Mesothelial cell of epicardium (in vitro differentiated cells): ENCODE results near the gene CNOT6. TPM values are rescaled to one million over a fixed set of nuclear protein-coding genes. Genes with fewer than 3 reads are reported as not detected.
A peak's percentile ranks its signal among the peaks of the same experiment; 100 is the strongest.
"Not testable (repeated sequence)": the region's sequence is repeated elsewhere in the genome, so short reads cannot be mapped to it uniquely, and the experiment has no call there.

Source experiments
- DNase-seq, 2 experiments: peaks; one replicate each; pipeline ENCODE4 v3.0.0; 2021; ENCODE audit warnings: low spot score in 2 of 2; ENCODE audit not compliant: unreplicated experiment in 2 of 2
- H3K27ac Mint-ChIP-seq: 2 replicates; pipeline ENCODE4 v1.8.0; 2021; ENCODE audit warnings: mixed read lengths
- H3K27me3 Mint-ChIP-seq: 2 replicates; pipeline ENCODE4 v1.8.0; 2021; ENCODE audit warnings: low read depth, mixed read lengths
- H3K36me3 Mint-ChIP-seq: 2 replicates; pipeline ENCODE4 v1.8.0; 2021; ENCODE audit warnings: mixed read lengths
- H3K4me1 Mint-ChIP-seq: 2 replicates; pipeline ENCODE4 v1.8.0; 2021; ENCODE audit warnings: mixed read lengths
- H3K4me3 Mint-ChIP-seq: 2 replicates; pipeline ENCODE4 v1.8.0; 2021; ENCODE audit warnings: mild to moderate bottlenecking, moderate library complexity, mixed read lengths
- H3K9me3 Mint-ChIP-seq: 2 replicates; pipeline ENCODE4 v1.8.0; 2021; ENCODE audit warnings: mixed read lengths
- CTCF ChIP-seq: fragments of 200-600 bp; sonication (generic); IDR thresholded peaks from one replicate; pipeline ENCODE4 v1.5.0; 2021; ENCODE audit warnings: antibody characterized with exemption; ENCODE audit not compliant: unreplicated experiment
- total RNA-seq: library from RNA; stranded (reverse); gene quantifications from 3 replicates; pipeline ENCODE4 v1.2.1, GENCODE V29; 2021

CNOT6 gene
- total RNA-seq, 1 donor from 2014 or later: 53.7 TPM

GRCh38 chr5:180492226-180492903 lies 1.8 kb upstream of the CNOT6 start:
- peaks cover 21% of the 10 kb centered on the region for H3K4me1 Mint-ChIP-seq
- peaks cover 9% of the 10 kb centered on the region for H3K9me3 Mint-ChIP-seq
- H3K27me3 Mint-ChIP-seq: no peaks in the 10 kb centered on the region
- no peak overlapping the region for H3K27ac Mint-ChIP-seq
- peaks cover 15% of the 10 kb centered on the region for H3K36me3 Mint-ChIP-seq
- no peak for TF ChIP-seq CTCF
- DNase-seq: no peak
- peak overlapping the region; percentile 19 for H3K4me3 Mint-ChIP-seq

- Mint-ChIP-seq H3K4me3 (peak overlapping the region; percentile 79), H3K4me1 (peaks cover 32% of the 10 kb centered on the region), H3K36me3 (peaks cover 6% of the 10 kb centered on the region), H3K9me3 (no peaks in the 10 kb centered on the region), H3K27ac (peak overlapping the region; percentile 92), H3K27me3 (no peaks in the 10 kb centered on the region)
- no peak for TF ChIP-seq CTCF
- peak; percentile 35 to 60 for DNase-seq
Observed at GRCh38 chr5:180494510-180495181, 467 bp downstream of the CNOT6 start.

DNA sequence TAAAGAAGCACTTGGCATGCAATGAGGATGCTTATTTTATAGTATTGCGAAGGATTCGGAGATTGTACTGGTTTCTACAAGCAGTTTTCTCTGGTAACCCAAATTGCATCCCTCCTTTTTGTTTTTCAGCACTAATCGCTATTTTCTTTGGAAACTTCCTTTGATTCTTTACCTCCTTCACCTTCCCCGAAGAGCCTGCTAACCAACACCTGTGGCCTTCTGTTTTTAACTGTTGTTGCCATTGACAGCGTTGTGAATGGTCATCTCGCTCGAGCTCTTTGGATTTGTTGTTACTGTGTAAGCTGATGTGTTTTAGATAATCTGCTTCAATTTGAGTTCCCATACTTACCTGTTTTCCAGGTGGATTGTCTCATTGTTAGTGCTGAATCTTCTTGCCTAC lies 1.1 kb downstream of the CNOT6 start:
- peak overlapping the region; percentile 92 for H3K27ac Mint-ChIP-seq
- DNase-seq: no peak
- no peaks in the 10 kb centered on the region for H3K27me3 Mint-ChIP-seq
- peaks cover 6% of the 10 kb centered on the region for H3K36me3 Mint-ChIP-seq
- peak overlapping the region; percentile 79 for H3K4me3 Mint-ChIP-seq
- no peaks in the 10 kb centered on the region for H3K9me3 Mint-ChIP-seq
- peaks cover 33% of the 10 kb centered on the region for H3K4me1 Mint-ChIP-seq
- TF ChIP-seq CTCF: no peak

- peaks cover 33% of the 10 kb centered on the region for H3K4me1 Mint-ChIP-seq
- no peaks in the 10 kb centered on the region for H3K27me3 Mint-ChIP-seq
- no peaks in the 10 kb centered on the region for H3K9me3 Mint-ChIP-seq
- TF ChIP-seq CTCF: no peak
- peak overlapping the region; percentile 79 for H3K4me3 Mint-ChIP-seq
- peak overlapping the region; percentile 74 for H3K27ac Mint-ChIP-seq
- peaks cover 6% of the 10 kb centered on the region for H3K36me3 Mint-ChIP-seq
- no peak for DNase-seq
Observed at GRCh38 chr5:180495991-180496741, 2.0 kb downstream of the CNOT6 start.

DNA sequence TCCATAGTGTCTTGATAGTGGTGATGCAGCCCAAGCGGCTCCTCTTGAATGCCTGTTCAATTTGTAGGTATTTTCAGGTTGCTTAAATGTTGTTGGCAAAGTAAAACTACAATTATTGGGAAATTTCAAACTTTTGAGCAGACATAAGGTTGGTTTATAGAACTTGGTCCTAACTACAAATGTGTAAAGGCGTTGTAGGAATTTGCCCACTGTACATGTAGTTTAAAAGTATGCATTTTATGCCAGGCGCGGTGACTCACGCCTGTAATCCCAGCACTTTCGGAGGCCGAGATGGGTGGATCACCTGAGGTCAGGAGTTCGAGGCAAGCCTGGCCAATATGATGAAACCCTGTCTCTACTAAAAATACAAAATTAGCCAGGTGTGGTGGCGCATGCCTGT lies 2.6 kb downstream of the CNOT6 start:
- H3K36me3 Mint-ChIP-seq, H3K9me3 Mint-ChIP-seq, H3K27ac Mint-ChIP-seq, H3K27me3 Mint-ChIP-seq, DNase-seq: not testable (repeated sequence)
- H3K4me1 Mint-ChIP-seq: peaks cover 33% of the 10 kb centered on the region
- H3K4me3 Mint-ChIP-seq: peak overlapping the region; percentile 79

- Mint-ChIP-seq H3K27ac (peak overlapping the region; percentile 26), H3K4me1 (peaks cover 36% of the 10 kb centered on the region)
- H3K4me3 Mint-ChIP-seq: not testable (repeated sequence)
Observed at GRCh38 chr5:180497865-180498264, 3.7 kb downstream of the CNOT6 start.

More at GRCh38 chr5:180497865-180498264, 3.7 kb downstream of the CNOT6 start:
- not testable (repeated sequence) for DNase-seq, H3K36me3 Mint-ChIP-seq, H3K9me3 Mint-ChIP-seq, H3K27me3 Mint-ChIP-seq
